B cell (primary cell): ENCODE measurements around the gene ZNF331.

Experiments used
- CTCF ChIP-seq: fragments of 200-600 bp; IDR thresholded peaks from one replicate; pipeline ENCODE4 v1.8.0; 2022; ENCODE audit warnings: antibody characterized with exemption, mild to moderate bottlenecking
- EZH2 ChIP-seq: IDR thresholded peaks from 2 replicates; pipeline ENCODE4 v1.6.1; 2012; ENCODE audit warnings: borderline replicate concordance, low read depth, mild to moderate bottlenecking, moderate library complexity, low read length; ENCODE audit not compliant: insufficient read depth, poor library complexity, severe bottlenecking

- TF ChIP-seq CTCF (no peak), EZH2 (no peak)
These were observed 7.3 kb upstream of the ZNF331 start for GRCh38 chr19:53530622-53531021.
